HepG2 (cell line): ENCODE data around the gene PTPRN. TPM values are rescaled to one million over a fixed set of nuclear protein-coding genes. Genes with fewer than 3 reads are reported as not detected.

Experiments used
- BORCS8-MEF2B ChIP-seq: sonication (generic); formaldehyde crosslinking; IDR thresholded peaks from 2 replicates; pipeline ENCODE4 v1.8.0; 2022; ENCODE audit warnings: mild to moderate bottlenecking, missing genetic modification reagents
- MXD4 ChIP-seq: IDR thresholded peaks from 2 replicates; pipeline ENCODE4 v1.6.1; 2016; ENCODE audit warnings: mild to moderate bottlenecking, missing biosample characterization, missing genetic modification reagents
- MYNN ChIP-seq: sonication (generic); formaldehyde crosslinking; IDR thresholded peaks from 2 replicates; pipeline ENCODE4 v1.4.0; 2020; ENCODE audit warnings: mild to moderate bottlenecking, low read depth, missing genetic modification reagents
- NCOA1 ChIP-seq: sonication (generic); formaldehyde crosslinking; IDR thresholded peaks from 2 replicates; pipeline ENCODE4 v1.9.0; 2021; ENCODE audit warnings: missing genetic modification reagents
- NCOA2 ChIP-seq: sonication (generic); formaldehyde crosslinking; IDR thresholded peaks from 2 replicates; pipeline ENCODE4 v1.8.0; 2022; ENCODE audit warnings: inconsistent platforms
- POLR2G ChIP-seq: fragments of 200-400 bp; formaldehyde crosslinking; IDR thresholded peaks from 2 replicates; pipeline ENCODE4 v1.6.1; 2018; ENCODE audit warnings: mild to moderate bottlenecking, low read depth, low read length, moderate library complexity
- SATB2 ChIP-seq: sonication (generic); formaldehyde crosslinking; IDR thresholded peaks from 2 replicates; pipeline ENCODE4 v1.5.0; 2020; ENCODE audit warnings: missing genetic modification reagents
- SNAPC4 ChIP-seq: sonication (generic); formaldehyde crosslinking; IDR thresholded peaks from 2 replicates; pipeline ENCODE4 v1.4.0; 2020; ENCODE audit warnings: mild to moderate bottlenecking, missing genetic modification reagents
- THRA ChIP-seq: sonication (generic); formaldehyde crosslinking; IDR thresholded peaks from 2 replicates; pipeline ENCODE4 v1.4.0; 2020; ENCODE audit warnings: missing genetic modification reagents, borderline replicate concordance
- ZFP36L1 ChIP-seq: sonication (generic); formaldehyde crosslinking; IDR thresholded peaks from 2 replicates; pipeline ENCODE4 v1.8.0; 2022; ENCODE audit warnings: mild to moderate bottlenecking, missing genetic modification reagents, moderate library complexity
- ZMAT3 ChIP-seq: sonication (generic); formaldehyde crosslinking; conservative IDR thresholded peaks from 2 replicates; pipeline ENCODE4 v1.7.0; 2021; ENCODE audit warnings: missing genetic modification reagents
- ZNF281 ChIP-seq: sonication (generic); formaldehyde crosslinking; IDR thresholded peaks from 2 replicates; pipeline ENCODE4 v1.4.0; 2020; ENCODE audit warnings: missing genetic modification reagents, borderline replicate concordance
- ZNF282 ChIP-seq: fragments of 450-650 bp; IDR thresholded peaks from 2 replicates; pipeline ENCODE4 v1.6.1; 2018; ENCODE audit not compliant: partially characterized antibody
- ZNF562 ChIP-seq: sonication (generic); formaldehyde crosslinking; IDR thresholded peaks from 2 replicates; pipeline ENCODE4 v1.8.0; 2022; ENCODE audit warnings: missing genetic modification reagents, borderline replicate concordance
- ZNF703 ChIP-seq: sonication (generic); formaldehyde crosslinking; IDR thresholded peaks from 2 replicates; pipeline ENCODE4 v1.5.1; 2020; ENCODE audit warnings: missing genetic modification reagents, mild to moderate bottlenecking, moderate library complexity, borderline replicate concordance
- polyA plus RNA-seq, 8 experiments: library from polyadenylated mRNA; depleted of rRNA in 3 of 8; stranded (reverse) in 7 of 8; unstranded in 1 of 8; fragments of >200 nt; fragmentation: Illumina TruSeq in 4 of 8; extraction: Trizol in 4 of 8; gene quantifications; 2 replicates each; pipeline versions ENCODE4 v1.2.1 to v1.2.3, GENCODE V29; 2011 to 2016; ENCODE audit warnings: low read depth in 4 of 8, missing spikeins in 1 of 8, mixed read lengths in 1 of 8; ENCODE audit not compliant: insufficient read depth in 1 of 8
- total RNA-seq, 5 experiments: library from RNA; depleted of rRNA; stranded (reverse); fragments of >200 nt; fragmentation: Illumina TruSeq; extraction: Trizol; gene quantifications; 2 replicates each; pipeline ENCODE4 v1.2.3, GENCODE V29; 2016; ENCODE audit warnings: low read depth in 1 of 5
- TF ChIP-seq, protein P1 (sequence below): sonication (generic); formaldehyde crosslinking; IDR thresholded peaks from 2 replicates; pipeline ENCODE4 v1.9.0; 2021; ENCODE audit warnings: missing genetic modification reagents, borderline replicate concordance

Gene PTPRN
- total and polyA plus RNA-seq, 2 of the 13 experiments (the other 11 are each of a cell fraction or from before 2014, with no cell fraction given): 0.26 TPM; not detected in 1

- peak; percentile 64; the same call in 1 of the 2 replicates for TF ChIP-seq THRA
- no peak for TF ChIP-seq NCOA1
- 0 out of 2 replicates have a peak, but pooled peaks have one; percentile 35 for TF ChIP-seq ZNF703 (CRISPR knock-in tag)
- TF ChIP-seq BORCS8-MEF2B: peak; percentile 81; the same call in 1 of the 2 replicates
- TF ChIP-seq, protein P1, sequence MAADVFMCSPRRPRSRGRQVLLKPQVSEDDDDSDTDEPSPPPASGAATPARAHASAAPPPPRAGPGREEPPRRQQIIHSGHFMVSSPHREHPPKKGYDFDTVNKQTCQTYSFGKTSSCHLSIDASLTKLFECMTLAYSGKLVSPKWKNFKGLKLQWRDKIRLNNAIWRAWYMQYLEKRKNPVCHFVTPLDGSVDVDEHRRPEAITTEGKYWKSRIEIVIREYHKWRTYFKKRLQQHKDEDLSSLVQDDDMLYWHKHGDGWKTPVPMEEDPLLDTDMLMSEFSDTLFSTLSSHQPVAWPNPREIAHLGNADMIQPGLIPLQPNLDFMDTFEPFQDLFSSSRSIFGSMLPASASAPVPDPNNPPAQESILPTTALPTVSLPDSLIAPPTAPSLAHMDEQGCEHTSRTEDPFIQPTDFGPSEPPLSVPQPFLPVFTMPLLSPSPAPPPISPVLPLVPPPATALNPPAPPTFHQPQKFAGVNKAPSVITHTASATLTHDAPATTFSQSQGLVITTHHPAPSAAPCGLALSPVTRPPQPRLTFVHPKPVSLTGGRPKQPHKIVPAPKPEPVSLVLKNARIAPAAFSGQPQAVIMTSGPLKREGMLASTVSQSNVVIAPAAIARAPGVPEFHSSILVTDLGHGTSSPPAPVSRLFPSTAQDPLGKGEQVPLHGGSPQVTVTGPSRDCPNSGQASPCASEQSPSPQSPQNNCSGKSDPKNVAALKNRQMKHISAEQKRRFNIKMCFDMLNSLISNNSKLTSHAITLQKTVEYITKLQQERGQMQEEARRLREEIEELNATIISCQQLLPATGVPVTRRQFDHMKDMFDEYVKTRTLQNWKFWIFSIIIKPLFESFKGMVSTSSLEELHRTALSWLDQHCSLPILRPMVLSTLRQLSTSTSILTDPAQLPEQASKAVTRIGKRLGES: no peak
- TF ChIP-seq SATB2: peak; percentile 36; the same call in 1 of the 2 replicates
- no peak for TF ChIP-seq ZNF562 (CRISPR knock-in tag)
- no peak; the same call in 1 of the 2 replicates for TF ChIP-seq ZFP36L1
- TF ChIP-seq NCOA2 (CRISPR knock-in tag): peak; percentile 60
- TF ChIP-seq ZNF281 (CRISPR knock-in tag): peak; percentile 78
- TF ChIP-seq ZNF282: no peak
- TF ChIP-seq MYNN: peak; percentile 83; the same call in 1 of the 2 replicates
- TF ChIP-seq SNAPC4 (CRISPR knock-in tag): 0 out of 2 replicates have a peak, but pooled peaks have one; percentile 52
- TF ChIP-seq ZMAT3 (CRISPR knock-in tag): peak; percentile 70
- peak; percentile 85 for TF ChIP-seq POLR2G
- peak; percentile 92 for TF ChIP-seq MXD4 (CRISPR knock-in tag)
Observed at GRCh38 chr2:219279151-219279915, 29.9 kb downstream of the PTPRN start, which contains the start of gene DNAJB2 (continued).
